NCI-H2227 (cell line): ENCODE measurements around the gene SEMA4G.

Experiments
- DNase-seq: peaks from one replicate; lab custom pipeline; 2025; ENCODE audit not compliant: unreplicated experiment; lab: John Stamatoyannopoulos, UW

Gene SEMA4G

GRCh38 chr10:101005869-101006567, 36.7 kb downstream of the SEMA4G start:
- no peak for DNase-seq

- DNase-seq, result no peak
These were observed 37.3 kb downstream of the SEMA4G start for GRCh38 chr10:101006593-101007098.

- DNase-seq, result no peak
These were observed 37.9 kb downstream of the SEMA4G start for GRCh38 chr10:101007099-101007711.

GRCh38 chr10:101007915-101008822, 38.9 kb downstream of the SEMA4G start:
- no peak for DNase-seq

- no peak for DNase-seq
These were observed 39.6 kb downstream of the SEMA4G start for GRCh38 chr10:101008823-101009423.

- DNase-seq, result no peak
These were observed 41.0 kb downstream of the SEMA4G start for GRCh38 chr10:101010329-101010728.

GRCh38 chr10:101011517-101012423, 42.5 kb downstream of the SEMA4G start:
- no peak for DNase-seq

- DNase-seq, result peak; percentile 81
These were observed 43.4 kb downstream of the SEMA4G start for GRCh38 chr10:101012525-101013364.

- DNase-seq, result no peak
These were observed 44.1 kb downstream of the SEMA4G start for GRCh38 chr10:101013365-101013825.

- DNase-seq, result peak; percentile 64
These were observed 45.1 kb downstream of the SEMA4G start for GRCh38 chr10:101014230-101014884.

- no peak for DNase-seq
These were observed 45.8 kb downstream of the SEMA4G start for GRCh38 chr10:101014966-101015581.

- no peak for DNase-seq
These were observed 46.3 kb downstream of the SEMA4G start for GRCh38 chr10:101015582-101015973.

GRCh38 chr10:101016814-101017213, 47.5 kb downstream of the SEMA4G start:
- no peak for DNase-seq

- DNase-seq, result no peak
These were observed 48.9 kb downstream of the SEMA4G start for GRCh38 chr10:101018118-101018599.

GRCh38 chr10:101018600-101019439, 49.5 kb downstream of the SEMA4G start:
- peak; percentile 81 for DNase-seq
